K562 (cell line): Measurements from ENCODE around the gene METTL3. TPM values are rescaled to one million over a fixed set of nuclear protein-coding genes. Genes with fewer than 3 reads are reported as not detected.

Source experiments
- ATAC-seq: fragments of 200-7000 bp; cut with Tn5 transposase; 3 replicates; pipeline ENCODE4 v1.9.1; 2020; ENCODE audit warnings: moderate library complexity
- BruUV-seq: library from RNA; stranded (reverse); fragments of 400-500 nt; replicated peaks from 2 replicates; lab custom pipeline; 2021; lab: Mats Ljungman, UMichigan
- CTCF ChIA-PET: fragments of 300-600 bp; formaldehyde crosslinking; extraction: SDS; loops from one replicate; lab custom pipeline; 2021; ENCODE audit warnings: low intra/inter-chr PET ratio; lab: Yijun Ruan, JAX
- POLR2A ChIA-PET: fragments of 300-600, 350-650 bp; sonication (Branson Sonifier 250); formaldehyde crosslinking; extraction: SDS; loops from one replicate; lab custom pipeline; 2021; ENCODE audit warnings: antibody characterized with exemption, inconsistent platforms; lab: Yijun Ruan, JAX
- DNase-seq, 4 experiments: peaks; one replicate each; pipeline versions ENCODE4 v3.0.0 to v3.0.0-alpha.2; 2011 to 2018; ENCODE audit warnings: low spot score in 3 of 4, mixed read lengths in 3 of 4; ENCODE audit errors: extremely low read depth in 1 of 4
- FAIRE-seq: peaks from 2 replicates; lab custom pipeline; 2011; peaks lifted over from hg19 to GRCh38; lab: Jason Lieb, UNC
- H2AFZ ChIP-seq: 2 replicates; pipeline ENCODE4 v1.6.0; 2011; ENCODE audit warnings: low read depth, low read length, control low read depth, inconsistent platforms
- H3K27ac ChIP-seq: fragments of 200-600 bp; 3 replicates; pipeline ENCODE4 v1.8.0; 2011; ENCODE audit warnings: low read depth, mild to moderate bottlenecking, control low read depth, inconsistent platforms, low read length, moderate library complexity, mixed read lengths; ENCODE audit errors: extremely low read depth
- H3K27me3 ChIP-seq, 2 experiments: fragments of 300-600 bp in 1 of 2; 2 replicates in 1 of 2; 3 replicates in 1 of 2; pipeline versions ENCODE4 v1.6.0 to v1.8.0; 2011; ENCODE audit warnings: inconsistent platforms in 2 of 2, low read length in 2 of 2, mild to moderate bottlenecking in 1 of 2, mixed read lengths in 1 of 2, moderate library complexity in 1 of 2; ENCODE audit not compliant: control insufficient read depth in 2 of 2, insufficient read depth in 2 of 2
- H3K36me3 ChIP-seq: fragments of 300-600 bp; 3 replicates; pipeline ENCODE4 v1.8.0; 2011; ENCODE audit warnings: mild to moderate bottlenecking, low read length, inconsistent platforms; ENCODE audit not compliant: control insufficient read depth, insufficient read depth
- H3K4me1 ChIP-seq, 2 experiments: fragments of 200-600 bp in 1 of 2; replicated peaks in 1 of 2; 2 replicates in 1 of 2; 3 replicates in 1 of 2; pipeline versions ENCODE4 v1.5.1 to v1.8.0; 2011; ENCODE audit warnings: inconsistent platforms in 2 of 2, low read length in 2 of 2, mild to moderate bottlenecking in 1 of 2, mixed read lengths in 1 of 2, moderate library complexity in 1 of 2; ENCODE audit not compliant: control insufficient read depth in 2 of 2, insufficient read depth in 2 of 2
- H3K4me2 ChIP-seq: 2 replicates; pipeline ENCODE4 v1.6.1; 2011; ENCODE audit warnings: low read length, control low read depth, inconsistent platforms, mixed read lengths; ENCODE audit not compliant: insufficient read depth
- H3K4me3 ChIP-seq: fragments of 200-600 bp; sonication (generic), shearing (Covaris generic); 2 replicates; pipeline ENCODE4 v1.5.1; 2016; ENCODE audit warnings: control low read depth, inconsistent platforms
- H3K79me2 ChIP-seq: fragments of 200-600 bp; 3 replicates; pipeline ENCODE4 v1.8.0; 2011; ENCODE audit warnings: low read length, inconsistent platforms; ENCODE audit not compliant: control insufficient read depth, insufficient read depth
- H3K9ac ChIP-seq, 2 experiments: 2 replicates each; pipeline versions ENCODE4 v1.6.0 to v1.6.1; 2011; ENCODE audit warnings: low read depth in 2 of 2, low read length in 2 of 2, control low read depth in 1 of 2, inconsistent platforms in 1 of 2, mild to moderate bottlenecking in 1 of 2, mixed read lengths in 1 of 2; ENCODE audit not compliant: insufficient read depth in 1 of 2
- H3K9me1 ChIP-seq: one replicate; pipeline ENCODE4 v1.6.0; 2011; ENCODE audit warnings: inconsistent platforms, mild to moderate bottlenecking, low read length, moderate library complexity; ENCODE audit not compliant: control insufficient read depth, insufficient read depth
- H3K9me3 ChIP-seq: replicated peaks from 2 replicates; pipeline ENCODE4 v1.5.1; 2011; ENCODE audit warnings: low read depth, low read length, inconsistent platforms; ENCODE audit not compliant: control insufficient read depth, insufficient read depth
- H4K20me1 ChIP-seq: replicated peaks from 2 replicates; pipeline ENCODE4 v1.6.1; 2011; ENCODE audit warnings: low read length, inconsistent platforms, mixed read lengths; ENCODE audit not compliant: control insufficient read depth, insufficient read depth
- CBX5 ChIP-seq: IDR thresholded peaks from 2 replicates; pipeline ENCODE4 v1.6.1; 2014; ENCODE audit warnings: low read depth, borderline replicate concordance
- CCNT2 ChIP-seq: IDR thresholded peaks from 2 replicates; pipeline ENCODE4 v1.6.1; 2011; ENCODE audit warnings: borderline replicate concordance, low read depth, mild to moderate bottlenecking, moderate library complexity, mixed read lengths, low read length; ENCODE audit not compliant: insufficient read length; ENCODE audit errors: extremely low read depth
- ELF1 ChIP-seq: fragments of 200-800 bp; sonication (Bioruptor generic); IDR thresholded peaks from 2 replicates; pipeline ENCODE4 v1.6.1; 2016; ENCODE audit warnings: missing genetic modification characterization, missing compliant biosample characterization
- HES1 ChIP-seq: fragments of 450-650 bp; IDR thresholded peaks from 2 replicates; pipeline ENCODE4 v1.6.1; 2016; ENCODE audit warnings: low read depth, mild to moderate bottlenecking, moderate library complexity
- IRF1 ChIP-seq: sonication (generic); formaldehyde crosslinking; IDR thresholded peaks from 2 replicates; pipeline ENCODE4 v1.8.0; 2022; ENCODE audit warnings: missing genetic modification reagents, mild to moderate bottlenecking, borderline replicate concordance
- MTA2 ChIP-seq: fragments of 450-650 bp; IDR thresholded peaks from 2 replicates; pipeline ENCODE4 v1.6.1; 2016; ENCODE audit warnings: low read depth
- NFRKB ChIP-seq: fragments of 450-650 bp; IDR thresholded peaks from 2 replicates; pipeline ENCODE4 v1.6.1; 2016; ENCODE audit warnings: low read depth
- RHOXF2B ChIP-seq: fragments of 250-450 bp; sonication (Bioruptor Pico); conservative IDR thresholded peaks from 2 replicates; pipeline ENCODE4 v1.5.1; 2021
- RUNX1 ChIP-seq: sonication (generic); IDR thresholded peaks from 2 replicates; pipeline ENCODE4 v1.6.1; 2016; ENCODE audit warnings: antibody characterized with exemption, low read depth
- SMAD4 ChIP-seq: fragments of 250-450 bp; sonication (Bioruptor Pico); conservative IDR thresholded peaks from 2 replicates; pipeline ENCODE4 v1.8.0; 2021; ENCODE audit warnings: inconsistent platforms, mild to moderate bottlenecking, moderate library complexity
- WHSC1 ChIP-seq: IDR thresholded peaks from one replicate; pipeline ENCODE4 v1.6.1; 2012; ENCODE audit warnings: low read length, control low read depth, inconsistent platforms
- ZBTB1 ChIP-seq: sonication (generic); formaldehyde crosslinking; IDR thresholded peaks from 2 replicates; pipeline ENCODE4 v1.8.1; 2023; ENCODE audit warnings: missing genetic modification reagents, low read depth, mild to moderate bottlenecking, borderline replicate concordance
- ZFX ChIP-seq: sonication (generic); formaldehyde crosslinking; IDR thresholded peaks from 2 replicates; pipeline ENCODE4 v1.8.0; 2022; ENCODE audit warnings: mild to moderate bottlenecking, missing genetic modification reagents, moderate library complexity
- ZNF263 ChIP-seq: sonication (generic); formaldehyde crosslinking; IDR thresholded peaks from 2 replicates; pipeline ENCODE4 v1.8.0; 2022; ENCODE audit warnings: mild to moderate bottlenecking, missing genetic modification reagents, borderline replicate concordance
- ZNF609 ChIP-seq: sonication (generic); formaldehyde crosslinking; IDR thresholded peaks from 2 replicates; pipeline ENCODE4 v1.8.1; 2023; ENCODE audit warnings: missing genetic modification reagents, mild to moderate bottlenecking, borderline replicate concordance
- ZNF830 ChIP-seq: fragments of 250-450 bp; sonication (Bioruptor Pico); IDR thresholded peaks from 2 replicates; pipeline ENCODE4 v1.5.0; 2021; ENCODE audit warnings: mild to moderate bottlenecking
- ZSCAN29 ChIP-seq: fragments of 450-650 bp; IDR thresholded peaks from 2 replicates; pipeline ENCODE4 v1.6.1; 2017
- WGBS: fragments of 100-300 bp; shearing (Covaris generic); methylation state at CpG from one replicate; pipeline ENCODE4 v1.1.6; 2016; ENCODE audit warnings: low coverage, mixed read lengths; ENCODE audit not compliant: insufficient coverage; ENCODE audit errors: missing lambda C conversion rate; 5-methylcytosine and 5-hydroxymethylcytosine counted together
- in situ Hi-C: fragments of 300-500 bp; cut with MboI; formaldehyde crosslinking; loops from 4 replicates; pipeline ENCODE4 v1.15.0; 2018; ENCODE audit warnings: inconsistent platforms, mixed read lengths
- intact Hi-C: fragments of 100-400 bp; cut with micrococcal nuclease; formaldehyde crosslinking; loops from 2 replicates; pipeline ENCODE4 v1.14.2; 2022
- polyA plus RNA-seq, 8 experiments: library from polyadenylated mRNA; depleted of rRNA in 4 of 8; stranded (reverse) in 5 of 8; unstranded in 3 of 8; fragments of >200 nt; fragmentation: Nextera tagmentation in 2 of 8; fragmentation: Illumina TruSeq in 1 of 8; extraction: Ambion mirVana in 2 of 8; extraction: Trizol in 1 of 8; gene quantifications; 2 replicates each; pipeline versions ENCODE4 v1.2.1 to v1.2.3, GENCODE V29; 2011 to 2014; ENCODE audit warnings: inconsistent platforms in 1 of 8, missing spikeins in 1 of 8
- total RNA-seq, 7 experiments: library from RNA; depleted of rRNA in 6 of 7; stranded (reverse); fragments of >200 nt in 6 of 7; fragmentation: Illumina TruSeq in 2 of 7; extraction: Trizol in 2 of 7; gene quantifications; 2 replicates each; pipeline versions ENCODE4 v1.2.1 to v1.2.3, GENCODE V29; 2011 to 2021; ENCODE audit warnings: low replicate concordance in 1 of 7

The METTL3 gene
- total and polyA plus RNA-seq, 9 of the 15 experiments (the other 6 are each of a cell fraction or from before 2014, with no cell fraction given) = 42.1 to 151 (median 65.7) TPM

GRCh38 chr14:21526672-21527317, 15.7 kb upstream of the METTL3 start:
- peak overlapping the region; percentile 89 for H2AFZ ChIP-seq
- intact Hi-C loops = loop anchor here (2.0 kb wide), 1 partner anchor 16 kb away; the partner anchor contains the start of gene METTL3
- no peak for TF ChIP-seq RHOXF2B
- TF ChIP-seq ZNF263 = 0 out of 2 replicates have a peak, but pooled peaks have one; percentile 1
- TF ChIP-seq WHSC1 = no peak
- TF ChIP-seq IRF1 (CRISPR knock-in tag) = no peak
- peak; percentile 70 for TF ChIP-seq ZFX
- TF ChIP-seq SMAD4 (CRISPR knock-in tag) = no peak
- TF ChIP-seq CBX5 = no peak
- TF ChIP-seq RUNX1 = no peak
- no peak for TF ChIP-seq ZNF609 (CRISPR knock-in tag)
- TF ChIP-seq MTA2 = no peak
- peak; percentile 40; the same call in 1 of the 2 replicates for TF ChIP-seq ZSCAN29
- TF ChIP-seq ELF1 = 0 out of 2 replicates have a peak, but pooled peaks have one; percentile 15
- TF ChIP-seq ZBTB1 = no peak
- TF ChIP-seq HES1 = no peak
- TF ChIP-seq NFRKB = 0 out of 2 replicates have a peak, but pooled peaks have one; percentile 35
- TF ChIP-seq ZNF830 (CRISPR knock-in tag) = no peak
- TF ChIP-seq CCNT2 = peak; percentile 1

More at GRCh38 chr14:21526672-21527317, 15.7 kb upstream of the METTL3 start:
- DNase-seq (peak in 2 of 4 experiments; percentile 18 to 50), ATAC-seq (peak; percentile 23), FAIRE-seq (peak; percentile 62)
- no TSS peak for BruUV-seq
- 4% methylated on average over 10 of the region's 13 CpGs for whole genome bisulfite sequencing
- H3K79me2 ChIP-seq = peaks cover 22% of the 10 kb centered on the region
- peaks cover 34 to 38% of the 10 kb centered on the region in 2 experiments for H3K4me1 ChIP-seq
- H3K27ac ChIP-seq = peak overlapping the region; percentile 80
- no peaks in the 10 kb centered on the region for H3K27me3 ChIP-seq
- H3K9me1 ChIP-seq = no peaks in the 10 kb centered on the region
- H3K36me3 ChIP-seq = peaks cover 28% of the 10 kb centered on the region; the same call in 2 of the 3 replicates
- H4K20me1 ChIP-seq = no peaks in the 10 kb centered on the region
- peak overlapping the region; percentile 65 to 91 for H3K9ac ChIP-seq
- peak overlapping the region; percentile 76 for H3K4me2 ChIP-seq
- POLR2A ChIA-PET = interaction anchor here (0.6 to 3.5 kb wide), 5 partner anchors 8 to 71 kb away, joined by 3 to 39 read pairs (median 3); partner anchors contain the start of genes CHD8 and METTL3
- H3K9me3 ChIP-seq = no peaks in the 10 kb centered on the region
- in situ Hi-C loops = no loop called here
- CTCF ChIA-PET = no interaction called here
- peak overlapping the region; percentile 68 for H3K4me3 ChIP-seq
